NT2/D1 (cell line): ENCODE measurements around the gene NACC2.

Source experiments
- YY1 ChIP-seq: IDR thresholded peaks from 2 replicates; pipeline ENCODE4 v1.6.1; 2011; ENCODE audit not compliant: insufficient read length, insufficient read depth
- ZNF274 ChIP-seq: IDR thresholded peaks from 2 replicates; pipeline ENCODE4 v1.6.1; 2011; ENCODE audit warnings: mild to moderate bottlenecking, low read depth, low read length

DNA sequence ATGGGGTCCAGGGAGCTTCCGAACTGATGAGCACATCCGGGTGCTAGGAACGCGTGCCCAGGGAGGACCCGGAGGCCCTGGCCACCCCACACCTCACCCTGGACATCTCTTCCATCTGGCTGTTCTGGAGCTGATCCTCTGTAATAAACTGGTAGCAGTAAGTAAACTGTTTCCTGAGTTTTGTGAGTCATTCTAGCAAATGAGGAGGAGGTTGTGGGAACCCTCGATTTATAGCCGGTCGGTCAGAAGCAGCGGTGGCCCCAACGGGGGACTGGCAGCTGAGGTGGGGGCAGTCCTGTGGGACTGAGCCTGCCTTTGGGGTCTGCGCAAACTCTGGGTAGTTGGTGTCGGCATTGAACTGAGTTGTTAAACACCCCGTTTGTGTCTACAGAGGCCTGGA lies 118.6 kb downstream of the NACC2 start:
- TF ChIP-seq YY1 = no peak
- no peak for TF ChIP-seq ZNF274
